Measurements from ENCODE around the gene IGFL4. TPM values are rescaled to one million over a fixed set of nuclear protein-coding genes. Genes with fewer than 3 reads are reported as not detected.
A peak's percentile ranks its signal among the peaks of the same experiment; 100 is the strongest.

IGFL4 gene
- total RNA-seq, 4 donors from 2014 or later = 1.4 to 10.6 (median 5.5) TPM

DNA sequence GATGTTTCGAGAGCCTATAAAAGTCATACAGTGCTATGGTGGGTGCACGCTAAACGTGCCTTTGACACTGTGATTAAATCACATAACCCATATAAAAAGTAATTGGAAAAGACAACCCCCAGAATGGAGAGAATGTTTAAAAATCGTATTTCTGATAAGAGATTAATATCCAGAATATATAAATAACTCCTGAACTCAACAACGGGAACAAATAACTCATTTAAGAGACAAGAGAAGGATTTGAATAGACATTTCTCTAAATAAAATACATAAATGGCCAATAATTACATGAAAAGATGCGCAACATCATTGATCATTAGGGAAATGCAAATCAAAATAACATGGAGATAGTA lies 37.0 kb upstream of the IGFL4 start:
- TF ChIP-seq, protein P1, sequence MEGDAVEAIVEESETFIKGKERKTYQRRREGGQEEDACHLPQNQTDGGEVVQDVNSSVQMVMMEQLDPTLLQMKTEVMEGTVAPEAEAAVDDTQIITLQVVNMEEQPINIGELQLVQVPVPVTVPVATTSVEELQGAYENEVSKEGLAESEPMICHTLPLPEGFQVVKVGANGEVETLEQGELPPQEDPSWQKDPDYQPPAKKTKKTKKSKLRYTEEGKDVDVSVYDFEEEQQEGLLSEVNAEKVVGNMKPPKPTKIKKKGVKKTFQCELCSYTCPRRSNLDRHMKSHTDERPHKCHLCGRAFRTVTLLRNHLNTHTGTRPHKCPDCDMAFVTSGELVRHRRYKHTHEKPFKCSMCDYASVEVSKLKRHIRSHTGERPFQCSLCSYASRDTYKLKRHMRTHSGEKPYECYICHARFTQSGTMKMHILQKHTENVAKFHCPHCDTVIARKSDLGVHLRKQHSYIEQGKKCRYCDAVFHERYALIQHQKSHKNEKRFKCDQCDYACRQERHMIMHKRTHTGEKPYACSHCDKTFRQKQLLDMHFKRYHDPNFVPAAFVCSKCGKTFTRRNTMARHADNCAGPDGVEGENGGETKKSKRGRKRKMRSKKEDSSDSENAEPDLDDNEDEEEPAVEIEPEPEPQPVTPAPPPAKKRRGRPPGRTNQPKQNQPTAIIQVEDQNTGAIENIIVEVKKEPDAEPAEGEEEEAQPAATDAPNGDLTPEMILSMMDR (IDR thresholded peaks at IDR 0.05) = no peak
- TF ChIP-seq POLR2AphosphoS5 (IDR thresholded peaks at IDR 0.05) (no peak), EP300 (IDR thresholded peaks at IDR 0.05) (no peak), POLR2A (IDR thresholded peaks at IDR 0.05) (no peak)
- DNase-seq (ENCODE audit: low spot score in 2 of 2) = no peak
- Histone ChIP-seq H3K9me3 (no peaks in the 10 kb centered on the region), H3K27ac (no peak overlapping the region), H3K4me3 (peak overlapping the region; percentile 46), H3K36me3 (no peaks in the 10 kb centered on the region), H3K27me3 (peaks cover 56% of the 10 kb centered on the region), H3K4me1 (peaks cover 19% of the 10 kb centered on the region)
- 15% methylated on average over 6 of the region's 6 CpGs for WGBS

DNA sequence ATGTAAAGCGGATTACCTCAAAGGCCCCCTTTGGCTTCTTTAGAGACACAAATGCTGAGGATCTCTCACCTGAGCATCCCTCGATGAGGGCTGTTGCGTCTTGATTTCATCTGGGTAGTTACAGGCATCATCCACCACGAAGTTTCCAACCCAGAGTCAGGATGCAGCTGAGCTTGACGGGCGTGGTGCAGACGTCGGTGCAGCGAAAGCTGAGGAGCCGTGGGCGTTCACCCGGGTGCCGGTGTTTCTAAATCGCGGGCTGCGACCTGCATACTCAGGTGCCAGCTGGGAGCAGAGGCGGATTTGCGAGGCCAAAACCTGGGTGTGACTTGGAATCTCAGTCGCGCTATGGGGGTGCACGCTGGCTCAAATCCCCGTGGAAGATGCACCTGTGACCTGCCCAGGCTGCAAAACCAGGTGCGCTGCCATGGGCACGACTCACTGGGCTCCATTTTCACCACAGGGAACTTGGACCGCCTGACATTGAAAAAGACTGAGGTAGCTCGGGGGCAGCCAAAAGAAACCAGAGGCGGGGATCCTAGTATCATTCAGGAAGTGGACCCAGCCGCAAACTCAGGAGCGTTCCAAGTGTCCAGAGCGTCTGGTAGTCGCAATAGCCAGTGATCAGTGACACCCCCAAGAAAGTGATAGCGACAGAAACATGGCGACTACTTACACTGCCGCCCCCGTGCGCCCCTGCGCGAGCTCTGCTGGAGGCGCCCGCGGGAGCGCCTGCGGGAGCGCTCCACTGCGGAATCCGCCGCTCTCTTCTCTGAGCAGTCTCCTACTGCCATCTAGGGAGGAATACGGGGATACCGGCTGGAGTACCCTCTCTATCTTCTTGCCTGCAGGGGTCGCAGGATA lies 36.4 kb upstream of the IGFL4 start:
- Histone ChIP-seq H3K9me3 (no peaks in the 10 kb centered on the region), H3K4me1 (peaks cover 19% of the 10 kb centered on the region), H3K27me3 (peaks cover 58% of the 10 kb centered on the region), H3K4me3 (peak overlapping the region; percentile 46), H3K27ac (peak overlapping the region; percentile 4), H3K36me3 (no peaks in the 10 kb centered on the region)
- 2% methylated on average over 30 of the region's 50 CpGs for WGBS
- peak in 1 of 2 donors; percentile 75 for DNase-seq (ENCODE audit: low spot score in 2 of 2)
- TF ChIP-seq EP300 (IDR thresholded peaks at IDR 0.05) = no peak
- no peak for TF ChIP-seq POLR2A (IDR thresholded peaks at IDR 0.05)
- peak in 1 of 3 donors; percentile 57 for TF ChIP-seq POLR2AphosphoS5 (IDR thresholded peaks at IDR 0.05)
- TF ChIP-seq, protein P1 (IDR thresholded peaks at IDR 0.05) = peak; percentile 58 to 75

DNA sequence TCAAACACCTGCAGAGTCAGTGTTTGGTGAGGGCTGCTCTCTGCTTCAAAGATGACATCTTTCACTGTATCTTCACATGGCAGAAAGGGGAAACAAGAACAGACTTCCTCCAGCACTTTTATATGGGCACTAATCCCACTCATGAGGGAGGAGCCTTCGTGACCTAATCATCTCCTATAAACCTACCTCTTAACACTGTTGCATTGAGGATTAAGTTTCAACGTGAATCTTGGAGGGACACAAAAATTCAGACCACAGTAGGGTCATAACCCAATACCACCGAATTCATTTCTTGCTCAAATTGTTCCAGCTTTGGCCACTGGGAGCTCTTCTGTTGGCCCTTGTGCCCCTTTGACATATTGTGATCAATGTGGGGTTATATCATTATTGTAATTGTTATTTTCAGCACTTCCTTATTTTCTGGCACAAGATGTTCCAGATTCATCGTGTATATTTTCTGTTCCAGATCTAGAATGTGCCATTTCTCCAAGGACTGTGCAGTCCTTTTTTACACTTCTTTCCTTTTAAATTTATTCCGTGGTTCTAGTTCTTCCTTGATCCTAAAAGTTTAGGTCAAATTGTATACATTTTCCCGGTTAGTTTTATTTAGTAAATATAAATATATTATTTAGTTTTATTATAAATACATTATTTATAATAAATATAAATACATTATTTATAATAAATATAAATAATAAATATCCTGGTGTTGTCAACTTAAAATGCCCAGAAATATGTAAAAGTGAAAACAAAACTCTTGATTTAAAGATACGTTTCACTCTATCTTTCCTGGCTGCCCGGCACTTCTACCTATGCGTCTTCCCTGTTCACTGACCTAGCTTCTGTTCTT lies 35.5 kb upstream of the IGFL4 start:
- DNase-seq (ENCODE audit: low spot score in 2 of 2) = no peak
- TF ChIP-seq POLR2A (IDR thresholded peaks at IDR 0.05) (no peak), POLR2AphosphoS5 (IDR thresholded peaks at IDR 0.05) (no peak), EP300 (IDR thresholded peaks at IDR 0.05) (no peak)
- TF ChIP-seq, protein P1 (IDR thresholded peaks at IDR 0.05) = no peak
- Histone ChIP-seq H3K4me3 (no peak overlapping the region), H3K9me3 (no peaks in the 10 kb centered on the region), H3K27ac (no peak overlapping the region), H3K4me1 (peaks cover 19% of the 10 kb centered on the region), H3K36me3 (no peaks in the 10 kb centered on the region), H3K27me3 (peaks cover 60% of the 10 kb centered on the region)
- WGBS = 36% methylated on average over 9 of the region's 9 CpGs

DNA sequence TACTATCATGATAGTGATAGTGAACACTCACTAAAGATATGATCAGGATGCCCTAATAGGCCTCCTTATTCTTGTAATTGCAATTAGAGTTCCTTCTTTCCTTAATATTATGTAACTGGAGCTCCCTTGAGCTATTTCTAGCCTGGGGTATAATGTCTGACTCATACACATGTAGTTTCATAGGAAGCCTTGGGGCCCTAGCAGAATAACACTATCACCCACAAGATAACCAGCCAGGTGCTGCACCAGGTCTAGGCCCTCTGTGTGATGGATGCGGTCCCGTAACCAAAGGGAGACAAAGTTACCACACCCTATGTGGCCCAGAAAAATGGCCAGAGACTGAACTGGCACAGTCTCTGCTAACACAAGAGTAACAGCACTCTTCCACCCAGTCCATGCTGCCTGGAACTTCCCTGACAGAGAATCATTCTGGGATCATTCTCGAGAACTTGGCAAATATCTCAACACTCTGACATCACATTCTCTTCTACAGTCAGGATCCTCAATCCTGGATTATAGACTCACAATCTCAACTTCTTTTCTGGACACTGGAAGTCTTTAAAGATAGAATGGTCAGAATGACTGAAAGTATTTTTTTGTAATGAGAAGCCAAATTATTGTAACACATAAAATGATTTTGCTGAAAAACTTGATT lies 32.6 kb upstream of the IGFL4 start:
- H3K4me1 ChIP-seq = peaks cover 39% of the 10 kb centered on the region
- TF ChIP-seq EP300 (IDR thresholded peaks at IDR 0.05) = no peak
- no peak for TF ChIP-seq POLR2AphosphoS5 (IDR thresholded peaks at IDR 0.05)
- no peak for TF ChIP-seq POLR2A (IDR thresholded peaks at IDR 0.05)
- TF ChIP-seq, protein P1 (IDR thresholded peaks at IDR 0.05) = no peak
- no peaks in the 10 kb centered on the region for H3K36me3 ChIP-seq
- WGBS = 52% methylated on average over 3 of the region's 3 CpGs
- peaks cover 64% of the 10 kb centered on the region for H3K27me3 ChIP-seq
- H3K9me3 ChIP-seq = no peaks in the 10 kb centered on the region
- H3K4me3 ChIP-seq = no peak overlapping the region
- no peak overlapping the region for H3K27ac ChIP-seq
- no peak for DNase-seq (ENCODE audit: low spot score in 2 of 2)
